Hematopoietic multipotent progenitor cell treated with erythropoietin and hydrocortisone succinate and interleukin-3 and kit ligand, for 17 days (in vitro differentiated cells): ENCODE results near the gene AK8.

ENCODE experiments used
- DNase-seq: peaks from one replicate; pipeline ENCODE4 v3.0.0-alpha.2; 2015; ENCODE audit warnings: low spot score

The AK8 gene

DNA sequence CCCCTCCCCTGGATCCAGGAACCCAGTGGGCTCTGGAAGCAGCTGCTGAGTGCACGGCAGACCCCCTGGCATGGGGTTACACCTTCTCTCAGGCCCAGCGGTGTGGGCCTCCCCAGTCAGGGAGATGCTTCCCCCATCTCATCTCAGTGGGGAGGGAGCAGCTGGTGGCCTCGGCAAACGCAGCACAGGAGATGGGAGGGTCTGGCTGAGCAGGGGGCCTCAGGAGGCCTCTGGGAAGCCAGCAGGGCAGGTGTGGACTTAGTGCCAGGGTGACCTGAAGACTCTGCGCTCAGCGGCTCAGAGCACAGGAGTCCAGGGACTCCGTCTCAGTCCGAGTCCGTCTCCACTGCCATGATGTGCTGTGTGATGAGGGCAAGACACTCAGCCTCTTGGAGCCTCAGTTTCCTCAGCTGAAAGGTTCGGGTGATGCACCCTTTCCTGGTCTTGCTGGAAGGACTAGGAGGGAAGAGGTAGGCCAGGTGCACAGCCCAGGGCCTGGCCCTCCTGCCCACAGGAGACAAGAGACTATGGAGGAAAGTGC, 107.2 kb downstream of the AK8 start:
- no peak for DNase-seq

- no peak for DNase-seq
Observed at GRCh38 chr9:132769906-132770769, 107.9 kb downstream of the AK8 start.

- DNase-seq = peak; percentile 21
Observed at GRCh38 chr9:132768932-132769905, 108.9 kb downstream of the AK8 start.

DNA sequence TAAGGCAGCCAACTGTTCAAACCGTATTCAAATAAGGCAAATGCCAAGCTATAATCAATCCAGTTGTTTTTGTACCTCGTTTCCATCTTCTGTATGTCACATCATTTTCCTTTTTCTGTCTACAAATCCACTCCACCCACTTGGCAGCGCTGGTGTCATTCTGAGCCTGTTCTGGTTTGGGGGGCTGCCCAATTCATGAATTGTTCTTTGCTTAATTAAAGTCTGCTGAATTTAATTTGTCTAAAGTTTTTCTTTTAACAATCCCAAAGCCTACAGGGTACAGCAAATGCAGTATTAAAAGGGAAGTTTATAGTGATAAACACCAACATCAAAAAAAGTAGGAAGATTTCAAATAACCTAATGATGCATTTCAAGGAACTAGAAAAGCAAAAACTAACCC, 114.5 kb downstream of the AK8 start:
- DNase-seq = no peak

GRCh38 chr9:132762896-132763295, 115.2 kb downstream of the AK8 start:
- no peak for DNase-seq

DNA sequence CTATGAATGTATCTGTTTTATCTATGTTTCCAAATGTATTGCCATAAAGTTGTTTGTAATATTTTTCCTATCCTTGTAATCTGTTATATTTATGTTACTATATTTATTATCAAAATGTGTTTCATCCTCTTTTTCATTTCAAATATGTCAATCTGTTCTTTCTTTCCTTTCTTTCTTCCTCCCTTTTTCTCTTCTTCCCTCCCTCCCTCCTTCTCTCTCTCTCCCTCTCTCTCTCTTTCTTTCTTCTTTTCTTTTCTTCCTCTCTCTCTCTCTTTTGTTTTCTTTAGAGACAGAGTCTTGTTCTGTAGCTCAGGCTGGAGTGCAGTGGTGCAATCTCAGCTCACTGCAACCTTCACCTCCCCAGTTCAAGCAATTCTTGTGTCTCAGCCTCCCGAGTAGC, 116.5 kb downstream of the AK8 start:
- DNase-seq = no peak

DNA sequence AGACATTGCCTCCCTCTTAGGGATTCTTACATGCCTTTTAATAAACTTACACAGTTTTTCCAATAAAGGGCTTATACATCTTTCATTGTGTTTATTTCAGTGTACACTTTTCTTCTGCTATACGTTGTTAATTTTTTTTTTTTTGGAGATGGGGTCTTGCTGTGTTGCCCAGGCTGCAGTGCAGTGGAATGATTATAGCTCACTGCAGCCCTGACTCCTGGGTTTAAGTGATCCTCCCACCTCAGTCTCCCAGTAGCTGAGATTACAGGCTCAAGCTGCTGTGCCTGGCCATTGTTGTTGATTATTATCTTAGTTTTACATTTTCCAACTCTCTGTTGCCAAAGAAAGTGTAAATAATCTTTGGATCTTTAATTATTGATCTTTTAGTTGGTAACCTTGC, 118.0 kb downstream of the AK8 start:
- DNase-seq = no peak

GRCh38 chr9:132757016-132757415, 121.1 kb downstream of the AK8 start:
- DNase-seq = no peak

DNA sequence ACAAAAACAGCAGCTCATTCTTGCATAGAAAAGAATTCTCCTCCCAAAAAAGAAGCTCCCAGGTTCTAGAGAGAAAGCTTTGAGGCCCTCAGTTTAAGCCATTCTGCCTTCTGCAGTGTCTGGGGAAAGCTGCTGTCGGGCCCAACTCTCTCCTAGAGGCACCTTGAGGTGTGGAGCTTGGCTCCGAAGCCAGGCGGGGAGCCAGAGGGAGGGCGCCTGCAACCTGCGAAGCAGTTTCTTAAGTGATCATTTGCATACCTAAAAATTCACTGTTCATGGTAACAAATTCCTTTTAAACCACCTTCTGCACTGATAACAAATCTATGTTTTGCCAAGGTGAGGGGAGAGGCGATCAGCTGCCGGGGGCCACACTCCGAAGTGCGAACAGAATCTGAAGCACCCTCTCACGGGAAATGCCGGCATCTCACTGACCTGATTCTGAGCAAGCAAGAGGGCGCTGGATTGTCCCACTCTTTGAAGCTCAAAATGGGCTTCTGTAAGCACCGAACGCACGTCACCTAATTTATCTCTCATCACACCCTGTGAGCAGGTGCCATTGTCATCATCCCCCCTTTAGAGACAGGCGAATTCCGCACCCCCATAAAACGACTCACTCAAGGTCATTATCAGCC, 121.8 kb downstream of the AK8 start:
- no peak for DNase-seq

GRCh38 chr9:132755096-132755495, 123.0 kb downstream of the AK8 start:
- DNase-seq = no peak

DNA sequence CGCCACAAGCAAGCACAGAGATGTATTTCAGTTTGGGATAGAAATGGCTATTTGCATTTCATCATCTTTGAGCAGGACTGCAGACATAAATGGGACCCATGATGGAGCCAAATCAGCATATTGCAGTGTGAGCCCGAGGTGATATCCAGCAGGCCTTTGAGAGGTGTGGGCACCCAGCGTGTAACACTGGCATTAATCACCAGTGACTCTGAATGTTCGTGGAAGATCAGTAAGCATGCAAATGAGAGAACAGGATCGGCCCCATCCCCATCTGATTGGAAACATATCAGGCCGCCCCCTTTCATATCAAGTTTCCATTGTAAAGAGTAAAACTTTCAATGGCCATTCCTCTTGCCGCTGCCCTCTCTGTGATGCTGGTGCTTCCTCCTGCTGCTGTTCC, 123.8 kb downstream of the AK8 start:
- no peak for DNase-seq

DNA sequence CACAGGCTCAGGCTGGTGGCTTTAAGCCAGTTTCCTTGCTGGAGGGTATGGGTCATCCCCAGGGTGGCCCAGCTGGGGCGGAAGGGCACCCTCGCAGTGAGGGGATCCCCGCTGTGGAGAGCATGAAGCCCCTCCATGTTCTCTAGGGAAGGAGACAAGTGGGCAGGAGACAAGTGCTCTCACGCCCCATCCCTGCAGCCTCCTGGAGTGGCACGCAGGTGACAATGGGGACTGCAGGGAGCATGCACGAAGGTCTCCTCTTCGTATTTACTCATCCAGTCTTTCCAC, 124.5 kb downstream of the AK8 start:
- DNase-seq = no peak

DNA sequence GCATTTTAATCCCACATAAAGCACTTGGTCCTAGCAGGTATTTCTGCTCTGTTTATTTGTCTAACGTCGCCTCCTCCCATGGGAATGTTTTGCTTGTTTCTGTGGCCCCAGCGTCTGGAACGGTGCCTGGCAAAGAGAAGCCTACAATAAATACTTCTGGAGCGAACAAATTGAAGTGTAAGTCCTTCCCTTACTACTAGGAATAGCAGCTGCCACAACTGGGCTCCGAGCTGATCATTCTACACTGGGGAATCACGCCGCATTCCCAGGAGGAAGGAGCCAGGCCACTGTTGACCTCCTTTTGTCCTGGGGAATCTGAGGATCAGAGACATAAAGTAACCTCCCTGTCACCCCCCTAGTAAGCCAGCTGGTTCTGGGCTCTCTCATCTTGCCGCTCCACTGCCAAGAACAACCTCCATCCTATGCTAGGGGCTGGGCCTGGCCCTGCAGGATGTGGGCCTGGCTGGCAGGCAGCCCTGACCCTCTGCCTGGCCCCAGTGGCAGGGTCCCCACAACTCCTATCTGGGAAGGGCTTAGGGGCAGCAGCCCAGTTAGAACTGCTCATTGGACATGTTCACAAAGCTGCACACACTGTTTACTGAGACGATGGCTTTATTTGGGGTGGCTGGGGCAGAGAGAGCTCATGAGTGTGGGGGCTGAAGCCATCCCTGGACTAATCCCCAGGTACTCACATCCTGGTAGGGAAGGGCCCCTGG, 125.0 kb downstream of the AK8 start:
- no peak for DNase-seq

DNA sequence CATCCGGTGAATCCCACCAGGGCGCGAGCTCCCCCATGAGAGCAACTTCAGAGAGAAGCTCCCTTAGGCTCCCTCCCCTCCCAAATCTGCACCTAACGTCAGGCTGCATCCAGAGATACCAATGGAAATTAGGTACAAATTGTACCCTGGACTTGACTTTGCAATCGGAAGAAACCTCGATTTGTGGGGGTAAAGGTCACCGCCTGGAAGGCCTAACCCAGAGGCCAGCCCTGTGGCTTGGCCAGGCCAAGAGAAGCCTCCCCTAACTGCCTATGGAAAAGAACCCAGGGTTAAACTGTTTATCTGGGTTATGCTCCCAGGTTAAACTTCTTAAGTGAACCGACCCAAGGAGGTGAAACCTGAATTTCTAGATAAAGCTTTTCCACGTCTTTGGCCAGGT, 127.4 kb downstream of the AK8 start:
- no peak for DNase-seq

DNA sequence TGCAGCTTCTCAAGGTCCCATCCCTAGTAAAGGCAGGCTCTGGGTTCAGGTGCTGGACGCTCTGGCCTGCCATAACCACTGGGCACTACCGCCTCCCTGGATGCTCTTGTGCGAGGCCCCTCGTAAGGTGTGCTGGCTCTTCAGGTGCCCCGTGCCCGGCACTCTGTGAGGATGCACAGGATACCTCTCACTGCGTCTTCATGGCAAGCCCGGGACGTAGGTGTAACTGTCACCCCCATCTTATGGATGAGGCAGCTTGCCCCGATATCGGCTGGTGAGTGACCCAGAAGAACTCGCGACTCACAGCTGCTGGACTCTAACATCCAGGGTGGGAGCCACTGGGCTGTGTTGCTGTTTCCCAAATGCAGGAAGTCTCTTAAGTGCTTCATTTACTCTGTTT, 128.8 kb downstream of the AK8 start:
- no peak for DNase-seq

- no peak for DNase-seq
Observed at GRCh38 chr9:132748450-132748849, 129.6 kb downstream of the AK8 start.

DNA sequence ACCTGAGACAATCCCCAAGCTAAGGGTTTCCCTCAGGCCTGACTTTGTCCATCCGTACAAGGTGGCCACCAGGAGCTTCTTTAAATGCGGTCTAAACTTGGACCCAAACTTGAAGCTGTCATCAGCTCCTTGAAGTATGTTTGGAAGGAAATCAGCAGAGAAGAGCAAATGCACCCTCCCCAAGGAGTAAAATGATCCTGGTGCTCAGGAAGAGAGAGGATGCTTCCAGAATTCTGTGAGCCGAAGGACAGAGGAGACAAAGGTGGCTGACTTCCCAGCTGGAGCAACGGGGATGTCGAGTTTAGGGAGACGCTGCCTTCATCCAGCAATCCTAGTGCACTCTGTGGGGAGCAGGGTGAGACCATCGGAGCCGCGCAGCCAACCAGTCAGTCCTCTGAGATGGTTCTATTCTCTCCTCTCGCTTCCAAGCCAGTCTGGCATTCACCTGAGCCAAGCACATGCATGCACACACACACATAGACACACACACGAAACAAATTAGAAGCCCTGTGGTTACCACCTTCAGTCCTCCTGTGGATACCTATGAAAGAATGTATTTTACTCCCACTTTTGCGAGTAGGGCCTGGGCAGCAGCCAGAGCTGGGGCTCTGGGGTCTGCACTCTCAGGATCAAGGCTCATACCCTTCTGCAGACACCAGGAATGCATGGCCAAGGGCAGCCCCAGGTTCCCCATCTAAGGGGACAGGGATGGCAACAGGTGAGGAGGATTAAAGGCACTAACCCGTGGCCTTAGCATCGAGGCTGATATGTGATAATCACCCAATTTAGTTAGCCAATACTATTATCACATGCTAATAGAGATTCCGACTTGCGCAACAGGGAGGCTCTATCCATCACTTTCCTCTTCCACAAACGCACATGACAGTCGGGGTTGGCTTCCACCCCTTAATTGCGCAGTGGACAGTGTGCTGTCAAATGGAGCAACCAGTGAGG, 132.1 kb downstream of the AK8 start:
- no peak for DNase-seq

DNA sequence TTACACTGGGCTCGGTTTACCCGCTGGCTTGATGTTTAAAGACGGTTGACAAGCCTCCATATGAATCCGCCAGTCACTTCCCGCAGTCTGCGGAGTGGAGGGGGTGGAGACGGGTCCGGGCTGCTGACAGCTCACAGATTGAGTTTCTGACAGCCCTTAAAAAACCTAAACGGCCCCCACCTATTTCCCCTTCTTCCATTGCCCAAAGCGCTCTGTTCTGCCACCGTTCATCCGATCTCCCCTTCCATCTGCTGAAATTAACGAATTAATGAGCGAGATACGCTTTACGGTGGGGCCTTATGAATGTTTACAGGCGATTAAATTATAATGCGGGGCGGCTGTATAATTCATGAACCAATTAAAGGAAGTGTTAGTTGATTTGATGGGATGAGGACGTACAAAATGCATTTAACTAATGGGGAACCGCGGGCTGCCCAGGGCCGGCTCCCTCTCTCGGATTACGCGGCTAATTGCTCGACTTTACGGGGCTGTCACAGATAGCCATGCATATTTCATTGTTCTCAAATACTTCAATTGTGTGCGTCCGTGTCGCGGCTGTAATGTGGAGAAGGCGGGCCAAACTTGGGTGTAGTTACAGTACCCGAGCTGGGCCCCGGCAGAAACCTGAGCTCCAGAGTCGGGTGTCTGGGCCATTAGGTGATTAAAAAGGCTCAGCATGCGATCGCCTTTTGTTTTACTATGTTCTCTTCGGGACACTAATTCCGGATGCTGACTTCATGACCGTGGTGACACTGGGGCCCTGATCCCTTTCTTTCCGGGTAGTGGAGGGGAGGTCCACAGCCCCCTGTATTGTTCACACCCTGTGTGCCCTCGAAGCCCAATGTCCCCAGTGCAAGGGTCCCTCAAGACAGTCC, 133.0 kb downstream of the AK8 start:
- no peak for DNase-seq

GRCh38 chr9:132743931-132744479, 134.1 kb downstream of the AK8 start:
- no peak for DNase-seq
